Peyer's patch (tissue), 4 donors: Measurements from ENCODE around the gene CYS1. TPM values are rescaled to one million over a fixed set of nuclear protein-coding genes. Genes with fewer than 3 reads are reported as not detected.

Experiments used
- DNase-seq, 3 donors: peaks; one replicate each; pipeline ENCODE4 v3.0.0-alpha.2; 2017 to 2019
- H3K27ac ChIP-seq, 4 donors: fragments of 200-600 bp; sonication (generic); one replicate each; pipeline ENCODE4 v1.5.1; 2016 to 2019
- H3K27me3 ChIP-seq, 2 donors: fragments of 200-600 bp; sonication (generic); one replicate each; pipeline ENCODE4 v1.5.1; 2019
- H3K36me3 ChIP-seq, 3 donors: fragments of 200-600 bp; sonication (generic); one replicate each; pipeline ENCODE4 v1.5.1; 2016 to 2019
- H3K4me1 ChIP-seq, 4 donors: fragments of 200-600 bp; sonication (generic); one replicate each; pipeline ENCODE4 v1.5.1; 2016 to 2019
- H3K4me3 ChIP-seq, 4 donors: fragments of 200-600 bp; sonication (generic); 1 replicate in 3 of 4; 2 replicates in 1 of 4; pipeline ENCODE4 v1.5.1; 2016 to 2019; ENCODE audit warnings: mild to moderate bottlenecking in 1 of 4
- H3K9me3 ChIP-seq, 4 donors: fragments of 200-600 bp; sonication (generic); one replicate each; pipeline ENCODE4 v1.5.1; 2016 to 2019; ENCODE audit warnings: mild to moderate bottlenecking in 1 of 4
- CTCF ChIP-seq, 6 experiments: fragments of 450-650 bp in 4 of 6; fragments of 200-600 bp in 2 of 6; sonication (generic) in 1 of 6; IDR thresholded peaks; one replicate each; pipeline ENCODE4 v1.5.1; 2017 to 2019; ENCODE audit warnings: antibody characterized with exemption in 6 of 6, mild to moderate bottlenecking in 3 of 6, moderate library complexity in 1 of 6
- POLR2A ChIP-seq, 2 donors: fragments of 450-650 bp; IDR thresholded peaks; one replicate each; pipeline ENCODE4 v1.5.1; 2017; ENCODE audit warnings: antibody characterized with exemption in 2 of 2, mild to moderate bottlenecking in 2 of 2, moderate library complexity in 2 of 2
- total RNA-seq, 4 donors: library from RNA; depleted of rRNA; stranded (reverse); fragments of >200 nt; gene quantifications; one replicate each; pipeline ENCODE4 v1.1.0, GENCODE V29; 2016

Gene CYS1
- total RNA-seq, 4 donors from 2014 or later: 1.3 to 5.8 (median 1.6) TPM; not detected in 1

GRCh38 chr2:10089565-10090190 is 9.5 kb upstream of the CYS1 start:
- no peaks in the 10 kb centered on the region for H3K27me3 ChIP-seq
- TF ChIP-seq CTCF (IDR thresholded peaks at IDR 0.05): no peak
- TF ChIP-seq POLR2A (IDR thresholded peaks at IDR 0.05): no peak
- no peak overlapping the region for H3K27ac ChIP-seq
- no peaks in the 10 kb centered on the region for H3K4me1 ChIP-seq
- H3K36me3 ChIP-seq: no peaks in the 10 kb centered on the region
- no peaks in the 10 kb centered on the region for H3K9me3 ChIP-seq
- no peak overlapping the region for H3K4me3 ChIP-seq
- DNase-seq: no peak

GRCh38 chr2:10087360-10087759 is 7.1 kb upstream of the CYS1 start:
- H3K4me3 ChIP-seq: no peak overlapping the region
- H3K27me3 ChIP-seq: peaks cover 0 to 6% of the 10 kb centered on the region in 2 donors
- no peaks in the 10 kb centered on the region for H3K4me1 ChIP-seq
- no peaks in the 10 kb centered on the region for H3K36me3 ChIP-seq
- H3K27ac ChIP-seq: no peak overlapping the region
- DNase-seq: no peak
- TF ChIP-seq POLR2A (IDR thresholded peaks at IDR 0.05): no peak
- no peak for TF ChIP-seq CTCF (IDR thresholded peaks at IDR 0.05)
- no peaks in the 10 kb centered on the region for H3K9me3 ChIP-seq

GRCh38 chr2:10086950-10087349 is 6.7 kb upstream of the CYS1 start:
- H3K27ac ChIP-seq: no peak overlapping the region
- H3K36me3 ChIP-seq: no peaks in the 10 kb centered on the region
- peaks cover 0 to 6% of the 10 kb centered on the region in 2 donors for H3K27me3 ChIP-seq
- H3K4me3 ChIP-seq: no peak overlapping the region
- no peaks in the 10 kb centered on the region for H3K4me1 ChIP-seq
- H3K9me3 ChIP-seq: no peaks in the 10 kb centered on the region
- TF ChIP-seq CTCF (IDR thresholded peaks at IDR 0.05) (no peak), POLR2A (IDR thresholded peaks at IDR 0.05) (no peak)
- no peak for DNase-seq

GRCh38 chr2:10085668-10086059 is 5.5 kb upstream of the CYS1 start:
- Histone ChIP-seq H3K27ac (no peak overlapping the region), H3K9me3 (no peaks in the 10 kb centered on the region), H3K4me3 (no peak overlapping the region), H3K36me3 (no peaks in the 10 kb centered on the region), H3K27me3 (peaks cover 0 to 9% of the 10 kb centered on the region in 2 donors), H3K4me1 (peaks cover 0 to 8% (median 2%) of the 10 kb centered on the region in 4 donors)
- no peak for DNase-seq
- no peak for TF ChIP-seq POLR2A (IDR thresholded peaks at IDR 0.05)
- TF ChIP-seq CTCF (IDR thresholded peaks at IDR 0.05): no peak

- peaks cover 0 to 13% (median 4%) of the 10 kb centered on the region in 4 donors for H3K4me1 ChIP-seq
- H3K27ac ChIP-seq: no peak overlapping the region
- no peaks in the 10 kb centered on the region for H3K36me3 ChIP-seq
- TF ChIP-seq POLR2A (IDR thresholded peaks at IDR 0.05): no peak
- TF ChIP-seq CTCF (IDR thresholded peaks at IDR 0.05): no peak
- H3K4me3 ChIP-seq: no peak overlapping the region
- no peak for DNase-seq
- peaks cover 0 to 14% of the 10 kb centered on the region in 2 donors for H3K27me3 ChIP-seq
- H3K9me3 ChIP-seq: no peaks in the 10 kb centered on the region
Measured at GRCh38 chr2:10085043-10085667, 4.9 kb upstream of the CYS1 start.
